Measurements from ENCODE around the gene YTHDC2.

Gene YTHDC2

DNA sequence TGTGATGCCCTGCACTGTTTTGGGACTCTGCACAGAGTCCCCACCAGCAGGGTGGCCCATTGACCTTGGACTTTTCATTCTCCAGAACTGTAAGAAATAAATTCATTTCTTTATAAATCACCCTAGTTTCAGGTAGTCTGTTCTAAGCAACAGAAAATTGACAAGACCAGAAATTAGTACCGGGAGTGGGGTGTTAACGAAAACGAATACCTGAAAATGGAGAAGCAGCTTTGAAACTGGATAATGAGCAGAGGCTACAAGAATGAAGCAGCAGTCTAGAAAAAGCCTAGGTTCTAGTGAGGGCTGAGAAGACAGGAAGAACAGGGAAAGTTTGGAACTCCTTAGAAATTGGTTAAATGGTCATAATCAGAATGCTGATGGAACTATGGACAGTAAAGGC, 23.2 kb upstream of the YTHDC2 start:
- H3K4me3 ChIP-seq (ENCODE audit: low read length): no peak overlapping the region
- TF ChIP-seq CTCF (IDR thresholded peaks at IDR 0.05; ENCODE audit: low read depth, low read length) (no peak), EZH2phosphoT487 (IDR thresholded peaks at IDR 0.05; ENCODE audit: low read depth) (no peak)
- H3K27me3 ChIP-seq (ENCODE audit: low read depth, low read length): no peaks in the 10 kb centered on the region
- no peaks in the 10 kb centered on the region for H3K36me3 ChIP-seq (replicated peaks; ENCODE audit: low read depth, low read length)
- H3K27ac ChIP-seq (ENCODE audit: low read length): no peak overlapping the region
- no peaks in the 10 kb centered on the region for H3K9me3 ChIP-seq (ENCODE audit: insufficient read depth, low read length)
- H3K9ac ChIP-seq (ENCODE audit: low read length): no peak overlapping the region
- H2AFZ ChIP-seq (ENCODE audit: low read depth, low read length): no peak overlapping the region
- H3K79me2 ChIP-seq (ENCODE audit: low read length): no peaks in the 10 kb centered on the region
- no peaks in the 10 kb centered on the region for H4K20me1 ChIP-seq (ENCODE audit: insufficient read depth, low read length)
- H3K4me1 ChIP-seq (ENCODE audit: low read length): no peaks in the 10 kb centered on the region
- no peak overlapping the region for H3K4me2 ChIP-seq (ENCODE audit: low read length)

- H3K27me3 ChIP-seq (ENCODE audit: low read depth, low read length): no peaks in the 10 kb centered on the region
- H3K27ac ChIP-seq (ENCODE audit: low read length): no peak overlapping the region
- H3K4me1 ChIP-seq (ENCODE audit: low read length): no peaks in the 10 kb centered on the region
- H2AFZ ChIP-seq (ENCODE audit: low read depth, low read length): no peak overlapping the region
- no peak overlapping the region for H3K9ac ChIP-seq (ENCODE audit: low read length)
- no peak for TF ChIP-seq EZH2phosphoT487 (IDR thresholded peaks at IDR 0.05; ENCODE audit: low read depth)
- TF ChIP-seq CTCF (IDR thresholded peaks at IDR 0.05; ENCODE audit: low read depth, low read length): no peak
- no peaks in the 10 kb centered on the region for H3K9me3 ChIP-seq (ENCODE audit: insufficient read depth, low read length)
- H4K20me1 ChIP-seq (ENCODE audit: insufficient read depth, low read length): no peaks in the 10 kb centered on the region
- H3K4me2 ChIP-seq (ENCODE audit: low read length): no peak overlapping the region
- no peaks in the 10 kb centered on the region for H3K36me3 ChIP-seq (replicated peaks; ENCODE audit: low read depth, low read length)
- H3K79me2 ChIP-seq (ENCODE audit: low read length): no peaks in the 10 kb centered on the region
- H3K4me3 ChIP-seq (ENCODE audit: low read length): no peak overlapping the region
Observed at GRCh38 chr5:113491022-113491421, 22.5 kb upstream of the YTHDC2 start.

GRCh38 chr5:113493446-113493845, 20.0 kb upstream of the YTHDC2 start:
- Histone ChIP-seq H3K4me3 (ENCODE audit: low read length) (no peak overlapping the region), H3K9me3 (ENCODE audit: insufficient read depth, low read length) (no peaks in the 10 kb centered on the region), H3K9ac (ENCODE audit: low read length) (no peak overlapping the region), H4K20me1 (ENCODE audit: insufficient read depth, low read length) (no peaks in the 10 kb centered on the region), H3K27ac (ENCODE audit: low read length) (no peak overlapping the region), H2AFZ (ENCODE audit: low read depth, low read length) (no peak overlapping the region), H3K79me2 (ENCODE audit: low read length) (no peaks in the 10 kb centered on the region), H3K36me3 (replicated peaks; ENCODE audit: low read depth, low read length) (no peaks in the 10 kb centered on the region), H3K4me2 (ENCODE audit: low read length) (no peak overlapping the region), H3K27me3 (ENCODE audit: low read depth, low read length) (no peaks in the 10 kb centered on the region), H3K4me1 (ENCODE audit: low read length) (no peaks in the 10 kb centered on the region)
- TF ChIP-seq CTCF (IDR thresholded peaks at IDR 0.05; ENCODE audit: low read depth, low read length) (no peak), EZH2phosphoT487 (IDR thresholded peaks at IDR 0.05; ENCODE audit: low read depth) (no peak)

DNA sequence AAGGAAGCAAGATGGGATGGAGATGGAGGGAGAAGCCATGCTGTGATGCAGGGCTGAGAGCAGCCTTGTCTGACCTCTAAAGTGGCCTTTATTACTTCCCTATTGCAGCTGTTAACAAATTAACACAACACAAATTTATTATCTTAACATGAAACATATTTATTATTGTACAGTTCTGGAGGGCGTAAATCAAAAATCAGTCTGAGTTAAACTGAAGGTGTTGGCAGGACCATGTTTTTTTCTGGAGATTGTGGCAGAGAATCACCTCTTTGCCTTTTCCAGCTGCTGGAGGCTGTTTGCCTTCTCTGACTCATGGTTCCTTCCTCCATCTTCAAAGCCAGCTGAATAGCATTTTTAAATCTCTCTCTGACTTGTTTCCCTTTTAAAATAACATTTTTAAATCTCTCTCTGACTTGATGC, 18.1 kb upstream of the YTHDC2 start:
- Histone ChIP-seq H3K36me3 (replicated peaks; ENCODE audit: low read depth, low read length) (no peaks in the 10 kb centered on the region), H3K79me2 (ENCODE audit: low read length) (no peaks in the 10 kb centered on the region), H3K4me2 (ENCODE audit: low read length) (no peak overlapping the region), H3K27ac (ENCODE audit: low read length) (no peak overlapping the region), H3K4me3 (ENCODE audit: low read length) (no peak overlapping the region), H3K9me3 (ENCODE audit: insufficient read depth, low read length) (no peaks in the 10 kb centered on the region), H3K4me1 (ENCODE audit: low read length) (no peaks in the 10 kb centered on the region), H2AFZ (ENCODE audit: low read depth, low read length) (no peak overlapping the region), H3K27me3 (ENCODE audit: low read depth, low read length) (no peaks in the 10 kb centered on the region), H4K20me1 (ENCODE audit: insufficient read depth, low read length) (no peaks in the 10 kb centered on the region), H3K9ac (ENCODE audit: low read length) (no peak overlapping the region)
- TF ChIP-seq EZH2phosphoT487 (IDR thresholded peaks at IDR 0.05; ENCODE audit: low read depth) (no peak), CTCF (IDR thresholded peaks at IDR 0.05; ENCODE audit: low read depth, low read length) (no peak)
